ENCODE results near the gene CHCHD2.

The CHCHD2 gene

GRCh38 chr7:56087445-56087844 lies 18.8 kb downstream of the CHCHD2 start:
- H3K27me3 ChIP-seq (ENCODE audit: insufficient read depth, low read length, poor library complexity): no peaks in the 10 kb centered on the region
- no peaks in the 10 kb centered on the region for H3K4me1 ChIP-seq (ENCODE audit: insufficient read depth, low read length)
- H3K79me2 ChIP-seq (ENCODE audit: insufficient read depth, low read length): no peaks in the 10 kb centered on the region
- DNase-seq (no peak), ATAC-seq (ENCODE audit: insufficient read depth, low read depth) (no peak)
- peaks cover 18% of the 10 kb centered on the region for H3K36me3 ChIP-seq (ENCODE audit: insufficient read depth, low read length)
- no peak overlapping the region for H2AFZ ChIP-seq (ENCODE audit: low read depth, low read length)
- H3K9me3 ChIP-seq (ENCODE audit: insufficient read depth, low read length, severe bottlenecking): no peaks in the 10 kb centered on the region
- no peak overlapping the region for H3K9ac ChIP-seq (ENCODE audit: low read depth, low read length)
- H3K27ac ChIP-seq (ENCODE audit: low read length): no peak overlapping the region
- H3K4me3 ChIP-seq (ENCODE audit: low read depth in 1 of 2, low read length in 2 of 2): no peak overlapping the region
- TF ChIP-seq CTCF (IDR thresholded peaks at IDR 0.05; ENCODE audit: borderline replicate concordance, extremely low read depth, low read length, poor library complexity, severe bottlenecking) (no peak), EZH2 (IDR thresholded peaks at IDR 0.05; ENCODE audit: borderline replicate concordance, low read depth, low read length, severe bottlenecking) (no peak)
- H4K20me1 ChIP-seq (ENCODE audit: insufficient read depth, low read length): no peaks in the 10 kb centered on the region
- no peak overlapping the region for H3K4me2 ChIP-seq (ENCODE audit: insufficient read depth, low read length)

GRCh38 chr7:56086761-56087160 lies 19.5 kb downstream of the CHCHD2 start:
- H3K79me2 ChIP-seq (ENCODE audit: insufficient read depth, low read length): no peaks in the 10 kb centered on the region
- ATAC-seq (ENCODE audit: insufficient read depth, low read depth): no peak
- TF ChIP-seq EZH2 (IDR thresholded peaks at IDR 0.05; ENCODE audit: borderline replicate concordance, low read depth, low read length, severe bottlenecking) (no peak), CTCF (IDR thresholded peaks at IDR 0.05; ENCODE audit: borderline replicate concordance, extremely low read depth, low read length, poor library complexity, severe bottlenecking) (no peak)

GRCh38 chr7:56083150-56083785 lies 23.0 kb downstream of the CHCHD2 start:
- DNase-seq (no peak), ATAC-seq (ENCODE audit: insufficient read depth, low read depth) (no peak)
- Histone ChIP-seq H3K4me2 (ENCODE audit: insufficient read depth, low read length) (no peak overlapping the region), H3K4me1 (ENCODE audit: insufficient read depth, low read length) (no peaks in the 10 kb centered on the region), H3K9me3 (ENCODE audit: insufficient read depth, low read length, severe bottlenecking) (no peaks in the 10 kb centered on the region), H3K79me2 (ENCODE audit: insufficient read depth, low read length) (no peaks in the 10 kb centered on the region), H3K4me3 (ENCODE audit: low read depth in 1 of 2, low read length in 2 of 2) (no peak overlapping the region), H2AFZ (ENCODE audit: low read depth, low read length) (no peak overlapping the region), H3K9ac (ENCODE audit: low read depth, low read length) (no peak overlapping the region), H4K20me1 (ENCODE audit: insufficient read depth, low read length) (0 out of 2 replicates have a peak, but pooled peaks cover 6% of the 10 kb centered on the region), H3K27me3 (ENCODE audit: insufficient read depth, low read length, poor library complexity) (no peaks in the 10 kb centered on the region), H3K27ac (ENCODE audit: low read length) (no peak overlapping the region), H3K36me3 (ENCODE audit: insufficient read depth, low read length) (peaks cover 48% of the 10 kb centered on the region)
- no peak for TF ChIP-seq CTCF (IDR thresholded peaks at IDR 0.05; ENCODE audit: borderline replicate concordance, extremely low read depth, low read length, poor library complexity, severe bottlenecking)
- TF ChIP-seq EZH2 (IDR thresholded peaks at IDR 0.05; ENCODE audit: borderline replicate concordance, low read depth, low read length, severe bottlenecking): no peak

More at GRCh38 chr7:56086761-56087160, 19.5 kb downstream of the CHCHD2 start:
- Histone ChIP-seq H3K27me3 (ENCODE audit: insufficient read depth, low read length, poor library complexity) (no peaks in the 10 kb centered on the region), H3K4me3 (ENCODE audit: low read depth in 1 of 2, low read length in 2 of 2) (no peak overlapping the region), H3K4me2 (ENCODE audit: insufficient read depth, low read length) (no peak overlapping the region), H3K27ac (ENCODE audit: low read length) (no peak overlapping the region), H3K4me1 (ENCODE audit: insufficient read depth, low read length) (no peaks in the 10 kb centered on the region), H3K9me3 (ENCODE audit: insufficient read depth, low read length, severe bottlenecking) (no peaks in the 10 kb centered on the region), H3K36me3 (ENCODE audit: insufficient read depth, low read length) (peaks cover 22% of the 10 kb centered on the region), H2AFZ (ENCODE audit: low read depth, low read length) (no peak overlapping the region), H4K20me1 (ENCODE audit: insufficient read depth, low read length) (no peaks in the 10 kb centered on the region), H3K9ac (ENCODE audit: low read depth, low read length) (no peak overlapping the region)
- no peak for DNase-seq

All from DND-41 (cell line).